Upper lobe of left lung (tissue), 4 donors: ENCODE measurements around the gene NPBWR2.

ENCODE experiments used
- POLR2AphosphoS5 ChIP-seq, 2 donors: sonication (generic); formaldehyde crosslinking; IDR thresholded peaks; one replicate each; pipeline ENCODE4 v1.5.1; 2017; ENCODE audit warnings: antibody characterized with exemption in 2 of 2
- TF ChIP-seq, protein P1 (sequence below), 6 experiments: fragments of 450-650 bp in 4 of 6; fragments of 200-600 bp in 2 of 6; sonication (generic) in 2 of 6; IDR thresholded peaks; one replicate each; pipeline ENCODE4 v1.5.1; 2016 to 2019; ENCODE audit warnings: antibody characterized with exemption in 6 of 6

DNA sequence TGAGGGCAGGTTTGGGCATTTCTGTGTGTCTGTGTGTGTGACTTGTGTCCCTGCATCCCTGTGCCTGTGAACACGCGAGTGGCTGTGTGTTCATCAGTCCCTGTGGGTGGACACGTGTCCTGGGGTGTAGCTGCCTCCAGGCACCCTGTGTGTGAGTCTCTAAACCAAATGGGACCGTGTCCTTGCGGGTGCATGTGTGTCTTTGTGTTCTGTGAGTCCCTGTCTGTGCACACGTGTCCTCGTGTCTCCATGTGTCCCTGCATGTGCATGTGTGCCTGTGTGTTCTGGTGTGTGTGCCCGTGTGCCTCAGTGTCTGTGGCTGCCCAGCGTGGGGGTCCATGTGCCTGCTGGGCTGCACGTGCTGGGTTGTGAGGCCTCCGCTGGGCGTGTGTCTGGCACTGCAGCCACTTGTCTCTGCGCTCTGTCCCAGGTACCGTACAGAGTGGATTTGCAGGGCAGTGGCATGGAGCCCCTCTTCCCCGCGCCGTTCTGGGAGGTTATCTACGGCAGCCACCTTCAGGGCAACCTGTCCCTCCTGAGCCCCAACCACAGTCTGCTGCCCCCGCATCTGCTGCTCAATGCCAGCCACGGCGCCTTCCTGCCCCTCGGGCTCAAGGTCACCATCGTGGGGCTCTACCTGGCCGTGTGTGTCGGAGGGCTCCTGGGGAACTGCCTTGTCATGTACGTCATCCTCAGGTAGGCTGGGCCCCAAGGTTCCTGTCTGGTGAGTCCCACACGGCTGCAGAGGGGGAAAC lies 14.9 kb downstream of the NPBWR2 start:
- TF ChIP-seq, protein P1, sequence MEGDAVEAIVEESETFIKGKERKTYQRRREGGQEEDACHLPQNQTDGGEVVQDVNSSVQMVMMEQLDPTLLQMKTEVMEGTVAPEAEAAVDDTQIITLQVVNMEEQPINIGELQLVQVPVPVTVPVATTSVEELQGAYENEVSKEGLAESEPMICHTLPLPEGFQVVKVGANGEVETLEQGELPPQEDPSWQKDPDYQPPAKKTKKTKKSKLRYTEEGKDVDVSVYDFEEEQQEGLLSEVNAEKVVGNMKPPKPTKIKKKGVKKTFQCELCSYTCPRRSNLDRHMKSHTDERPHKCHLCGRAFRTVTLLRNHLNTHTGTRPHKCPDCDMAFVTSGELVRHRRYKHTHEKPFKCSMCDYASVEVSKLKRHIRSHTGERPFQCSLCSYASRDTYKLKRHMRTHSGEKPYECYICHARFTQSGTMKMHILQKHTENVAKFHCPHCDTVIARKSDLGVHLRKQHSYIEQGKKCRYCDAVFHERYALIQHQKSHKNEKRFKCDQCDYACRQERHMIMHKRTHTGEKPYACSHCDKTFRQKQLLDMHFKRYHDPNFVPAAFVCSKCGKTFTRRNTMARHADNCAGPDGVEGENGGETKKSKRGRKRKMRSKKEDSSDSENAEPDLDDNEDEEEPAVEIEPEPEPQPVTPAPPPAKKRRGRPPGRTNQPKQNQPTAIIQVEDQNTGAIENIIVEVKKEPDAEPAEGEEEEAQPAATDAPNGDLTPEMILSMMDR (IDR thresholded peaks at IDR 0.05), result no peak
- no peak for TF ChIP-seq POLR2AphosphoS5 (IDR thresholded peaks at IDR 0.05)
